ENCODE results near the gene PRKAR1A.
A peak's percentile ranks its signal among the peaks of the same experiment; 100 is the strongest.

- peak in 3 of 6 experiments; percentile 16 to 31 (median 16) for TF ChIP-seq CTCF (IDR thresholded peaks at IDR 0.05)
- TF ChIP-seq POLR2A (IDR thresholded peaks at IDR 0.05) = no peak
Measured at GRCh38 chr17:68511254-68511670, 968 bp upstream of the PRKAR1A start.
